Coronary artery (tissue), 2 donors: ENCODE measurements around the gene IL13RA1.

ENCODE experiments used
- DNase-seq: peaks from one replicate; pipeline ENCODE4 v3.0.0-alpha.2; 2017; ENCODE audit warnings: low spot score
- H3K27ac ChIP-seq, 2 donors: fragments of 200-600 bp; sonication (generic); one replicate each; pipeline ENCODE4 v1.5.1; 2016 to 2019
- H3K4me3 ChIP-seq: fragments of 200-600 bp; sonication (generic); 2 replicates; pipeline ENCODE4 v1.5.1; 2016; ENCODE audit warnings: mild to moderate bottlenecking, moderate library complexity
- TF ChIP-seq, protein P1 (sequence below): fragments of 200-600 bp; sonication (generic); IDR thresholded peaks from one replicate; pipeline ENCODE4 v1.5.1; 2019; ENCODE audit warnings: antibody characterized with exemption

The IL13RA1 gene

GRCh38 chrX:118761939-118762707, 34.7 kb downstream of the IL13RA1 start:
- H3K4me3 ChIP-seq: no peak overlapping the region
- no peak overlapping the region for H3K27ac ChIP-seq
- no peak for DNase-seq
- TF ChIP-seq, protein P1, sequence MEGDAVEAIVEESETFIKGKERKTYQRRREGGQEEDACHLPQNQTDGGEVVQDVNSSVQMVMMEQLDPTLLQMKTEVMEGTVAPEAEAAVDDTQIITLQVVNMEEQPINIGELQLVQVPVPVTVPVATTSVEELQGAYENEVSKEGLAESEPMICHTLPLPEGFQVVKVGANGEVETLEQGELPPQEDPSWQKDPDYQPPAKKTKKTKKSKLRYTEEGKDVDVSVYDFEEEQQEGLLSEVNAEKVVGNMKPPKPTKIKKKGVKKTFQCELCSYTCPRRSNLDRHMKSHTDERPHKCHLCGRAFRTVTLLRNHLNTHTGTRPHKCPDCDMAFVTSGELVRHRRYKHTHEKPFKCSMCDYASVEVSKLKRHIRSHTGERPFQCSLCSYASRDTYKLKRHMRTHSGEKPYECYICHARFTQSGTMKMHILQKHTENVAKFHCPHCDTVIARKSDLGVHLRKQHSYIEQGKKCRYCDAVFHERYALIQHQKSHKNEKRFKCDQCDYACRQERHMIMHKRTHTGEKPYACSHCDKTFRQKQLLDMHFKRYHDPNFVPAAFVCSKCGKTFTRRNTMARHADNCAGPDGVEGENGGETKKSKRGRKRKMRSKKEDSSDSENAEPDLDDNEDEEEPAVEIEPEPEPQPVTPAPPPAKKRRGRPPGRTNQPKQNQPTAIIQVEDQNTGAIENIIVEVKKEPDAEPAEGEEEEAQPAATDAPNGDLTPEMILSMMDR: no peak

DNA sequence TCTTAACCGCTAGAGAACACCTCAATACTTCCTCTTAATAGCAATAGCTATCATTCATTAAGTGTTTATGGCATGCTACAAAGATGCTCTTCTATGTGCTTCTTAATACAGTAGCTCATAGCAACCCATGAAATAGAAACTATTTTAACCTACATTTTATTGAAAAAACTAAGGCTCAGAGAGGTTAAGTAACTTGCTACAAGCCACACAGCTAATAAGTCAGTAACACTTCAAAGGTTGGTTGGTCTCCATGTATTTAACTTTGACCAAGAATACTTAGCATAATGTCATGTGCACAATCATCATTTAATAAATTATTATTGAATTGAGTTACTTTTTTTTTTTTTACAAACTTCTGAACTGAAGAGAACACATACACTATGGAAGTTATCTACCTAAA, 36.1 kb downstream of the IL13RA1 start:
- no peak overlapping the region for H3K4me3 ChIP-seq
- H3K27ac ChIP-seq: no peak overlapping the region
- TF ChIP-seq, protein P1: no peak
- DNase-seq: no peak

DNA sequence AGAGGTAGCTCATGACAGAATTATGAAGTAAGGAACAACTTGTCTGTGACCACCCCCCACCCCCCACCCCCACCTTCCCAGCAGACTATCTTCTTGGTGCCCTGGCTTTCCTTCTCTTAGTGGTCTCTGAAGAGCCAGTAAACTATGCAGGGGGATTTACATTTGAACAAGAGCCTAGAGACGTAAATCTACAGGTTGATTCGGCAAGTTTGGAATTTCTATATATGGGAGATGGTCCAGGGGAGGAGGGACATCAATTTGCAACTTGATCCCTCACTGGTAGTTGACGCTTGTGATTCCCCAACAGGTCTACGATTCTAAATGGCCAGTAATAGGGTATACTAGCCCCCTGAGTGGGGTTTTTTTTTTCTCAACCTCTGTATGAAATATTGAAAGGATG, 36.7 kb downstream of the IL13RA1 start:
- TF ChIP-seq, protein P1: no peak
- Histone ChIP-seq H3K4me3 (no peak overlapping the region), H3K27ac (no peak overlapping the region)
- DNase-seq: no peak

DNA sequence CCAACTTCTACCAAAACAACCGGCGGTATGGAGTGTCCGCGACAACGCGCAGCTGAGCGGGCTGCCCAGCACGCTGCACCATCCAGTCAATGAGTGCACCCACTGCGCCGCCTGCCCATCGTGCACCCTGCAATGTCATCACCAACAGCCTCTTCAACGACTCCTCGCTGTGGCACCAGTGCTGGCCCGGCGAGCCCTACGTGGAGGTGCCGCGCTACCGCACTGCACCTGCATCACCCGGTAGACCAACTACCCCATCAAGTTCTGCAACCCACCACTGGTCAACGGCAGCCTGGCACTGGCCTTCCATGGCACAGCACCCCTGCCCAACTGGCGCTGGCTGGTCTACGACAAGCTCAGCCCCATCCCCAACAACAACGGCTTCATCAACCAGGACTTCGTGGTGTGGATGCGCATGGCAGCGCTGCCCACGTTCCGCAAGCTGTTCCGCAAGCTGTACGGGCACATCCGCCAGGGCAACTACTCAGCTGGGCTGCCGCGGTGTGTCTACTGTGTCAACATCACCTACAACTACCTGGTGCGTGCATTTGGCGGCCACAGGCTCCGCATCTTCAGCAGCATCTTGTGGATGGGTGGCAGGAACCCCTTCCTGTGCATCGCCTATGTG, 42.8 kb downstream of the IL13RA1 start:
- Histone ChIP-seq H3K27ac (no peak overlapping the region), H3K4me3 (no peak overlapping the region)
- DNase-seq: no peak
- TF ChIP-seq, protein P1: no peak

DNA sequence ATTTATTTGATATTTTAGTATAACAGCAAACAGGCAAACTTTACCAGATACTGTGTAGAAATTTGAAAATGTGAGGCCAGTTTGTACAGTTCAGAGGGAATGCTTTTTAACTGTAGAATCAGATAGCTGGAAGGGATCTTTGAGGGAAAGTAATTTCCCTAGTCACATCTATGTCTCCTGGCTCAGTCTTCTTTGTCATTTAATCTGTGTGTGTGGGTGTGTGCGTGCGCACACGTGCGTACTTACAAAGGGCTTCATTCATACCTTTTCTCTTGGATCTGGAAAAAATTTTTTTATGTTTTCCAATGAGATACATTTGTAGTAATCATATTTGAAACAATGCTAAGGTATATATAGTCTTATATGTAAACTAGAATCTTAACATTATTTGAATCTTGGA, 44.6 kb downstream of the IL13RA1 start:
- Histone ChIP-seq H3K27ac (no peak overlapping the region), H3K4me3 (no peak overlapping the region)
- DNase-seq: no peak
- TF ChIP-seq, protein P1: no peak

- DNase-seq: no peak
- no peak overlapping the region for H3K4me3 ChIP-seq
- TF ChIP-seq, protein P1: no peak
- no peak overlapping the region for H3K27ac ChIP-seq
Measured at GRCh38 chrX:118773782-118774181, 46.4 kb downstream of the IL13RA1 start.

GRCh38 chrX:118779581-118779980, 52.2 kb downstream of the IL13RA1 start:
- DNase-seq: no peak
- Histone ChIP-seq H3K27ac (no peak overlapping the region), H3K4me3 (no peak overlapping the region)
- TF ChIP-seq, protein P1: no peak
